ENCODE measurements around the gene RBMS3.
"Not testable (repeated sequence)": the region's sequence is repeated elsewhere in the genome, so short reads cannot be mapped to it uniquely, and the experiment has no call there.

The RBMS3 gene

DNA sequence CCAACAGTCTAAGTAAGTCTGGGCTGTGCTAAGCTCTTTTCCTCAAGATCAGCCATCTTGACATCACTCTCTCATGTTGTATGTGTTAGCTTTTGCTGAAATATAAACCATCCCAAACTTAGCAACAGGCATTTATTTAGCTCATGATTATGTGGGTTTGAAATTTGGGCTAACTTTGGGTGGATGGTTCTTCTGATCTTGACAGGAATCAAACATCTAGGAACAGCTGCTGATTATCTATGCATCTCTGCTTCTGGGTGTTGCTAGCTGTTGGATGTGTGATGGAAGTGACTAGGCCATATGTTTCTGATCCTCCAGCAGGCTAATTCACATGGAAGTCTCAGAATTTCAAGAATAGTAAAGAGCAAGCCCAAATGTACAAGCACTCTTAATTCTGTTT, 710.3 kb downstream of the RBMS3 start:
- DNase-seq, result no peak

DNA sequence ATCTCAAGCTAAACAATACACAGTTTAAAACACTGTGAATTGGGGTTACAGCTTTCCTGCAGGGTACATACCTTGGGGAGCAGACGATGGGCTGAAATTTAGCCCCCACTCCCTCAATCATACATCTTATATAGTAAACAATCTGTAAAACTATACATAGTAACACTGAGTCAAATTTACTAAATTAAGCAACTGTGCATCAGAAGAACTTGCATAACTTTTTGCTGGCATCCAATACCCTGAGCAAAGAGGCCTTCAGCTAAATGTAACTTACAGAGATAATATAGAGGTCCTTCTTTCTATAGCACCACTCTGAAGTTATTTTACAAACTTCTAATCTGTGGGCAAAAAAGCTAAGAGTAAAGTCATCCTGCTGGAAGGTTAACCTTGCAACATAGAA, 721.9 kb downstream of the RBMS3 start:
- DNase-seq, result no peak

DNA sequence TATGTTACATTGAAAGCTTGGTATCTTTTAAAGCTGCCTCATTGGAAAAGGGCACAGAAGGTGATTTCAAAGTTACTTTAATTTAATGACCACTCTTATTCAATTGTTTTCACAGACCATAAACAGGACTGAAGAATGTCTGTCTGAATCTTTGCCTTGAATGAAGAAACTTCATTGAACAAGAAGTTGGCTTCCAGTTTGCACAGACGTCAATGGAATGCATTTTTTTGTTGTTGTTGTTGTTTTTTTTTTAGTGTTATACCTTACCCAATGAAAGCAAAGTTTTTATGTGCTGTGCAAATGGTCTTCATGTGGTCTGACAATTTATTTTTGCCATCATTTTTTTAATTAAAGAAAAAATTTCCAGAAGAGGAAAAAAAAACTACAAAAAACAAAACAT, 722.9 kb downstream of the RBMS3 start:
- DNase-seq, result no peak

DNA sequence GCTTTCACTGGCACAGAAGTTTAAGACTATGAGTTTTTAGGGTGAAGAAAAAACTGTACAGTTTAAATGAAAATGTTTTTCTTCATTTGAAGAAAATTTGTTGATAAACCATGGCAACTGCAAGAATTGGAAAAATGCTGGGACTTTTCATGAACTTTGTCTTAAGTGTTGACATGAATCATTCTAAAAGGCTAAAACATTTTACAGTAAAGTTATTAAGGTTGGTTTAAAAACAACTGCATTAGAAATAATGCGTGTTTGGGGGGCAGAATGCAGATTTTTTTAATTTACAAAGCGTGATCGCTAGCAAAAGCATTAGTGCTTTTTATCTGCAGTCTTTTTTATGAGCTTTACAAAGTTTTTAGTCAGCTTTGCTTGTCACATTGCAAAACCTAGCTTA, 723.6 kb downstream of the RBMS3 start:
- no peak for DNase-seq

DNA sequence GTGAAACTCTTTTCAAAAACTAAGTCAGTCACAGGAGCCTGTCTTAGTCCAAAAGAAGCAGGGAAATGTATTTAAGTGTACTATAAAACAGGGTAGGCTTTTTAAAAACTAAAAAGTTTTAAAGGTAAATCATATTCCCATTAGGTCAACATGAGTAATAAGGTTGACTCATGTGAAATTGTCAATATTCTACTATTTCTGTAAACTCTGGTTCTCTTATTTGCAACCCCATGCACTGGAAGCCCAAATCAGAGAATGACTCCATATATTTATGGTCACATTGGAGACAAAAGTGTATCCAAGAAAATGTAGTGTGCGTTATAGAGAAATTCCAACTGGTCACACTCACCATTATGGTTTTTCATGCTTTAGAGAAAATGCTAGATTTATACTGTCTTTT, 725.2 kb downstream of the RBMS3 start:
- DNase-seq, result no peak

DNA sequence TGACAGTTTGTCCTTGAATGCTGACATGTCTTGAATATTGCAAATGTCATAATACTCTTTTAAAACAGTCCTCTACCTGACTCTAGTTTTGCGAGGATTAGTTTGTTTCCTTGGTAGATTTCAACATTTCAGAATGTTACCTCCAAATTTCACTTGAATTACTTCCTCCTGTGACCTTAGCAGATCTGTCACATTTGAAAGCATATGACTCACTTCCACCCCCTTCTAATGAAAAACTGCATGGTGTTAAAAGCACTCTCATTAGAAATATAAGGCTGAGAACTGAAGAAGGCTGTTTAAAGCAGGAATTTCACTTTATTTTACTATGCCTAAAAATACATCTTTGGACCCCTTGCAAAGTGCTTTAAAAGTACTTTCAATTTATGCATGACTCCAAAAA, 726.8 kb downstream of the RBMS3 start:
- no peak for DNase-seq

DNA sequence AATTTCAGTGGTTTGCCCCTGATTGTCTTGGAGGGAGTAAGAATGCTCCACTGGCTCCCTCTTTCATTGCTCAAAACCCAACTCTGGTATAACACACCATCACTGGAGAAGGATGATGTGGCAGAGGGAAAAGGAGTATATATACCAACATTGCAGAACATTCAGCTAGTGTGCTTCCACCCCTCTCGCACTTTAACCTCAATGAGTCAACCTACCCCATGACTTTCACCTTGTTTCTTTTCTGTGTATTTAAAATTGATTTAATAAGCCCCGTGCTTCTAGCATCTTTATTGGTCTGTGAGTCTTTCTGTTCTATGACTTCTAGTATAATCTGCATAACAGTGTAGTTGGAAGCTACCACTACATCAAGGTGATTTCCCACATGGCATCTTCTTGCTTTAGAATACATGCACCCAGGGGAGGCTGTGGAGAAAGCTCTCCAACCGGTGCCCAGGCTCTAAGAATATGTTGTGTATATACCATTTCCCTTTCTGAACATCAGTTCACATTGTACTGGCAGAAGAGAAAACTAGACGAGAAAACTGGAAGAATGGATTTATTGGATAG, 730.4 kb downstream of the RBMS3 start:
- no peak for DNase-seq

DNA sequence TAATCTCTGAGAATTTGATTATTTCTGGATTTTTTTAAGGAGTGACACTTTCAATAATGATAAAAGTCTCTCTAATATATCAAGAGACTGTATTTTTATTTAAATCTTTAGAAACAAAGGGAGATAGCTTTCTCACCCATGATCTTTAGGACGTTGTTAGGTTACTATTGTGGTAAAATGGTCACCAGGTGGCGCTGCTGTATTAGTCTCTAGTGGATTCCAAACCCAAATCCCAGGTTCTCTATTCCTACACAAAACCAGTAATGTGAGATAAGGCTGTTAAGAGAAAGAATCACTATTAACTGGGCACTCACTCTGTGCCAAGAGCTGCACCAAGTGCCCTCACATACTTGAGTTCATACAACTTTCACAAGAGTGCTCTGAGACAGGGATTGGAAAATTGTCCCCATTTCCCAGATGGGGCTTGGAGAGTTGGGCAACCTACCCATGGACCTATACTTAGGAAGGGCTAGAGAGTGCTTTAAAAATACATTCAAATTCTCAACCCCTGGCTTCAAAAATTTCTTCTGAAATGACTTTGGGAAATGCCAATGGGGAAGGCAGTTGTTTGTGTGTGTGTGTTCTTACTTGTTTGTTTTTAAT, 732.2 kb downstream of the RBMS3 start:
- peak; percentile 31 for DNase-seq

DNA sequence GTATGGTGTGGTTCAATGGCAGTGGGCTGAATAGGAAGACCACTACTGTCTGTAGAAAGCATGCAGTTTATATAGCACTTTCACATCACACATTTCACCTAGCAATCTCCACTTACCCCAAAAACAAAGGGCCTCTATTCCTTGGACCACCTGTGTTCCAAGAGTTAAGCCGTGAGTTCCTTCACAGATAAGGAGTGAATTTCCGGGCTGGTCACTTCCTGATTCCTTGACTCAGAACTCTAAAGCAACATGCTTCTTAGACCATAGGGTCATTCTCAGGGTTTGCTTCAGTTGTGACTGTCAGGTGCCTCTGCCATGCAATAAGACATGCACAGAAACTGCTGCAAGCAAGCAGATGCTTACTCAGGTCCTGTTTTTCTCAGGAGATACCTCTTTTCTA, 737.0 kb downstream of the RBMS3 start:
- DNase-seq, result no peak

DNA sequence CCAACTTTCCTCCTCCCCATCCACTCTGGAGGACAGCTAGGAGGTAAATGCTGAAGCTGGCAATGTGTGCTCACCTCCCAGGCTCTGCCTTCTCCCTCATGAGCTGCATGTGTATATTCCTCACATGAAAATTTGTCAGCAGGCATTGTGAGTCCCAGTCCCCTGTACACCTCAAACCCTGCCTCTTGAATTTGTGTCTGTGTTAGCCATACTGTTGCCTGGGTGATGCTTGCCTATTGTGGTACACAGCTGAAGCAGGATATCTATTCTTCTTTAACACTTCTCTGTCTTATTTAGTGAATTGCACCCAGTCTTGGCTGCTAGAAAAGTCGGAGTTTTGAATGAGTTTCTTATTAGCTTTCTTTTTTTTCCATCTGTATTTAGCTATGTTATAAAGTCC, 739.5 kb downstream of the RBMS3 start:
- DNase-seq, result no peak

DNA sequence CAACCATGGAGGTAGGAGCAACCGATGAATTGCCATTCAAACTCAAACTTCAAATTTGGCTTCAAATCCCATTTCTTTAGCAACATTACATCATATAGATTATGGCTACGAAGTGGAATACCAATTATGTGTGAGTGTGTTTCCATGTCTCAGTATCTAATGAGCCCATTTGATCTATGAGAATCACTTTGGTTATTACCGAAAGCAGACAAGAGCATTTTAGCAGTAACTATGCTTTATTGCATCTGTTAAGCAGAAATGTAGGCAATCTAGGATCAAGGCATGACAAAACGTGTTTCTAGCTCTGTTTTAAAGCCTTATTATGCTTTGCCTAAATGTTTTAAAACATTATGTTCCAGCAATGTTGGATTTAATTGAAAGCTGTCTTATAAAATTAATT, 743.6 kb downstream of the RBMS3 start:
- no peak for DNase-seq

DNA sequence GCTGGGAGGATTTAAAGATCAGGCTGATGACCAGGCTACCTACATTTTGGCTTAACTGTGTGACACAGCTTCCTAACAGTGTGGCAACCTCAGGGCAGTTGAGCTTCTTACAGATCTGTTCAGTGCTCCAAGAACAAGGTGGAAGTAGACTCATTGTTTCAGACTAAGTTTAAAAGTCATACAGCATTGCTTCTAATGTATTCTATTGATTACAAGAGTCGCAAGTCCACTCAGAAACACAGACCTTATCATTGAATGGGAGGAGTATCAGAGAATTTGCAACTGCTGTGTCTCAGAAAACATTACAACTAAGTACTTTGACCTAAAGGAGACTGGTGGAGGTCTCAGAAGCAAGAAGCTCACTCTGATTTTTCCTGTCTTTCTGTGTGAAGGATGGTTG, 746.0 kb downstream of the RBMS3 start:
- DNase-seq, result no peak

DNA sequence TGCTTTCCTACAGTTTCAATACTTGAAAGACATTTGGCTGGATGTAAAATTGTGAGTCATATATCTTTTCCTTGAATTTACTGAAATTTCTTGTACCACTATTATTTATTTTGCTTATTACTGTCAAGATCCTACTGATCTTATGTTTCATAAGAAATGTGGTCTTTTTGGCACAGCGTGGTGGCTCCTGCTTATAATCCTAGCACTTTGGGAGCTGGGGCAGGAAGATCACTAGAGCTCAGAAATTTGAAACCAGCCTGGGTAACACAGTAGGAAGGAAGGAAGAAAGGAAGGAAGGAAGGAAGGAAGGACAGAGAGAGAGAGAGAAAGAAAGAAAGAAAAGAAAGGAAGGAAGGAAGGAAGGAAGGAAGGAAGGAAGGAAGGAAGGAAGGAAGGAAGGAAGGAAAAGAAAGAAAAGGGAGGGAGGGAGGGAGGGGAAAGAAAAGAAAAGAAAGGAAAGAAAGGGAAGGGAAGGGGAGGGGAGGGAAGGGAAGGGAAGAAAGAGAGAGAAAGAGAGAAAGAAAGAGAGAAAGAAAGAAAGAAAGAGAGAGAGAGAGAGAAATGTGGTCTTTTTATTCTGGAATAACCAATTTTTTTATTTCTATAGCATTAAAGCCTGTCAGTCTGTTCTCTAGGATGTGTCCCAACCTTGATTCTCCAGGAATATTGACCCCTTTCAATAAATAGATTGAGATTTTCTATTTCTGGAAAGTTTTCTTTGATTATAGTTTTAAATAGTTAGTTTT, 753.5 kb downstream of the RBMS3 start:
- DNase-seq, result no peak

DNA sequence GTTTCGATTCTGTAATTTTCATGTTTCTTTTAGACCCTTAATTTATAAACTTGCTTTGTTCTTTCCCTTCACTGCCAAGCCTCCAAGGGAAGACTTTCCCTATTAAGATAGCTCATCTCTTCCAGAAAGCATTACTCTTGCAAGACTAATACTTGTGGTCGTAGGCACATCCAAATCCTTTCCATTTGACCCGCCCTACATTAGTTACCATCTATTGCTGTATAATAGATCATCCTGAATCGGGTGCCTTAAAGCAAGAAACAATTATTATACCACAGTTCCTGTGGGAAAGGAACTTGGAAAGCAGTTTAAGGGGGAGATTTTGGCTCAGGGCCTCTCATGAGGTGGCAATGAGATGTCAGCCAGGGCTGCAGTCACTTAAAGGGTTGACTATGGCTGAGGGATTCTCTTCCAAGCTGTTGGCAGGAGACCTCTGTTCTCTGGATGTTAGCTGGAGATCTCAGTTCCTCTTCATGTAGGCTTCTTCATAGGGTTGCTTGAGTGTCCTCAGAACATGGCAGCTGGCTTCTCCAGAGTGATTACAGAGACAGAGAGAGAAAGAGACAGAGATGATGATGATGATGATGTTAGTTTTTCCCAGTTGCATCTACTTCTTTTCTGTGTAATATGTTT, 755.2 kb downstream of the RBMS3 start:
- DNase-seq, result no peak

DNA sequence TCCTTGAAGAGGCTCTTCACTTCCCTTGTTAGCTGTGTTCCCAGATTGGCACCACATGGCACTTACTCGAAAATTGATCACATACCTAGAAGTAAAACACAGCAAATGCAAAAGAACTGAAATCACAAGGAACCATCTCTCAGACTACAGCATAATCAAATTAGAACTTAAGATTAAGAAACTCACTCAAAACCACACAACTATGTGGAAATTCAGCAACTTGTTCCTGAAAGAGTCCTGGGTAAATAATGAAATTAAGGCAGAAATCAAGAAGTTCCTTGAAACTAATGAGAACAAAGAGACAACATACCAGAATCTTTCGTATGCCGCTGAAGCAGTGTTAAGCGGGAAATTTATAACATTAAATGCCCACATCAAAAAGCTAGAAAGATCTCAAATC, 759.3 kb downstream of the RBMS3 start:
- no peak for DNase-seq

DNA sequence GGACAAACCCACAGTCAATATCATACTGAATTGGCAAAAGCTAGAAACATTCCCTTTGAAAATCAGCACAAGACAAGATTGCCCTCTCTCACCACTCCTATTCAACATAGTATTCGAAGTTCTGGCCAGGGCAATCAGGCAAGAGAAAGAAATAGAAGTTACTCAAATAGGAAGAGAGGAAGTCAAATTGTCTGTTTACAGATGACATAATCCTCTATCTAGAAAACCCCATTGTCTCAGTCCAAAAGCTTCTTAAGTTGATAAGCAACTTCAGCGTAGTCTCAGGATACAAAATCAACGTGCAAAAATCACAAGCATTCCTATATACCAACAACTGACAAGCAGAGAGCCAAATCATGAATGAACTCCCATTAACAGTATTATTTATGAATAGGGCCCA, 760.6 kb downstream of the RBMS3 start:
- DNase-seq, result not testable (repeated sequence)

DNA sequence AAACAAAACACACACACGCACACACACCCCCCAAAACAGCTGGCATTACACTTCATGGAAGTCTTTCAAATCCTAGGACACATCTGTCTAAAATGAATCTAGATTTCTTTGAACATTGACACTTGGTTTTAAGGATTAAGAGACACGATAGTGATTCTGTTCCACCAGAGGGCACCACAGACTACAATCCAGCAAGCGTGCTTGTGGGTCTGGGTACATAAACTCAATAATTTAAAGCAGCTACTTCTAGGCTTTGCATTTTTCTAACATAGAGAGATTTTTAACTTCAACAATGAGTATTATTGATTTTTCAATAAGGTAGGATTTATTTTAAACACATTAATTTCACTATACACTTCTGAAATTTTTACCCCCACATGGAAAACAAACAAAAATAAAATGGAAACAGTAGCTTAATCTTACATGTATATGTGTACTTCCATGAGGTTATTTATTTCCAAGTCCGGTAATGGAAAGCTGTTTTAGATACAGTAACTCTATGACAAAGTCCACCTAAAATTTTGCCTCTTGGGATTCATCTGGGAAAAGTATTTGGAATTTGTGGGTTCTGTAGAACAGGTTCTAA, 761.5 kb downstream of the RBMS3 start:
- DNase-seq, result peak; percentile 50

DNA sequence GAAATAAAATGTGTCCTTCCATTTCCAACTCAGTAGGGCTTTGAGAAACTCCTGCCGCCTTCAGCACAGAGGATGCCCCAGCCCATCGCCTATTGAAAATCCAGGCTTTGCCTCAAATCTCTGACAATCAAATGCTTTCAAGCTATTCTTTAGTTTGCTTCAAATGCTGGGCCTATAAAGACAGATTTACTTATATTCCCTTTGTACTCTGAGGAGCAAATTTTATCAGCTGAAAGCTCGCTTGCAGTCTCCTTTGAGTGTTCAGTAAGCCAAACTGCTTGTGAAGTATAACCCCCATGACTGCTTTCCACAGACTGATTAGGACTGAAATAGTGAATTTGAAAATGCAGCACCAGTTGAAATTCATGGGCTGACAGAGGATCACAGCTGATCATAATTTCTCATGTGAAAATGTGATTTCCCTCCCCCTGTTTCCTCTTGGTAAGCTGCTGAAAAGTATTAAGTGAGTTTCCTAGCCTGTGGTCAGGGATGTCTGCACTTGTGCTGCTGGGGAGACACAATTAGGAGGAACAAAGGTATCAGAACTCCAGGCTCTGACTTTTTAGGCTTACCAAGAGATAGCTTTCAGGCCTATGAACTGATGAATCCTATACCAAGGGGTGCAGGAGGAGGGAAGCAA, 762.2 kb downstream of the RBMS3 start:
- DNase-seq, result no peak

DNA sequence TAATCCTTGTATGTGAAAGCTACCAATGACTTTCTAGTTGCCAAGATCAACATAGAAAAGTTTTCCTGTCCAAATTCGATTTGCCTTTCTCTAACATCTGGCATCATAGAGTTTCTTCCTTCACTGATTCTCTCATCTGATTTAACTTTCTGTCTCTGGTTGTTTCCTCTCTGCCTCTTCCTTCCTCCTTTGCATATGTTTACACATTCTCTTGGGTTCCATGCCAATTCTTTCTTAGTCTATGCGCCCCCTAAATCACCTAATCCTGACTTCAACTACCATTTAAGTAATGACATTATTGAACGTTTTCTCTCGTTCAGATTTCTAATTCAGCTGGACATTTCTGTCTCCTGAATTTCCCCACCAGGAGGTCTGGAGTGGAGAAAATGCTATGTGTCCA, 763.6 kb downstream of the RBMS3 start:
- DNase-seq, result no peak

DNA sequence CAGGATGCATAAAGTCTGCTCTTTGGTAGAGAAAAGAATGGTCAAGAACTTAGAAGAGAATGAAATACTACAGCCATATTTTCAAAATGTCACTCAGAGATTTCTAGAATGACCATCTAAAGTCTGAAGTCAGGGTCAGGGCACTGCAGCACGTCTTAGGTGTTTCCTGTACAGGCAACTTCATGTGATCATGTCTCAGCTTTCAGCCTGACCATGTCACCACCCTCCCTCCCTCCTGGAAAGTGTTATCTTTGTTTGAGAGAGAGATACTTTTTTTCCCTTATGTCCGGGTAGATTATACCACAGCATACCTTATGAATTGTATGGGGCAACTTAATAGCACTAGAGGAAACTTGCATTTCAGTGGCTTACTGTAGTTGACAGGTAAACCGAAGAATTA, 767.6 kb downstream of the RBMS3 start:
- DNase-seq, result no peak

DNA sequence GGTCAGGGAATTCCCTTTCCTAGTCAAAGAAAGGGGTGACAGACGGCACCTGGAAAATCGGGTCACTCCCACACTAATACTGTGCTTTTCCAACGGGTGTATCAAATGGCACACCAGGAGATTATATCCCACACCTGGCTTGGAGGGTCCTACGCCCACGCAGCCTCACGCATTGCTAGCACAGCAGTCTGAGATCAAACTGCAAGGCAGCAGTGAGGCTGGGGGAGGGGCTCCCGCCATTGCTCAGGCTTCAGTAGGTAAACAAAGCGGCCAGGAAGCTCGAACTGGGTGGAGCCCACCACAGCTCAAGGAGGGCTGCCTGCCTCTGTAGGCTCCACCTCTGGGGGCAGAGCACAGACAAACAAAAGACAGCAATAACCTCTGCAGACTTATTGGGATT, 769.2 kb downstream of the RBMS3 start:
- not testable (repeated sequence) for DNase-seq

DNA sequence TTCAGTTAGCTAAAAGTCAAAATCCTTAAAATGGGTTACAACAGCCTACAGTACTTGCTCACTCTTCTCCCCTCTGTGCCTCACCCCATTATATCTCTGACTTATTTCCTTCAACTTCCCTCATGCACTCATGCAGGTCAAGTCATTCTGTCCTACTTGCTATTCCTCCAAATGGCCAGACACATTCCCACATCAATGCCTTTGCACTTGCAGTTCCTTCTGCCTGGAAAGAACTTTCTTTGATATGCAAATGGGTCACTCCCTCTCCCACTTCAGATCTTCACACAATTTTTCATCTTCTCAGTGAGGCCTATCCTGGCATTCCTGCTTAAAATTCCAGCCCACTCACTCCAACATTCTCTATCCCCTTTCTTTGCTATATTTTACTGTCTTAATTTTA, 778.4 kb downstream of the RBMS3 start:
- no peak for DNase-seq
